ENCODE measurements around the gene CAMK2G. TPM values are rescaled to one million over a fixed set of nuclear protein-coding genes. Genes with fewer than 3 reads are reported as not detected.

The CAMK2G gene
- total RNA-seq, 1 experiment from 2014 or later: 179 TPM

DNA sequence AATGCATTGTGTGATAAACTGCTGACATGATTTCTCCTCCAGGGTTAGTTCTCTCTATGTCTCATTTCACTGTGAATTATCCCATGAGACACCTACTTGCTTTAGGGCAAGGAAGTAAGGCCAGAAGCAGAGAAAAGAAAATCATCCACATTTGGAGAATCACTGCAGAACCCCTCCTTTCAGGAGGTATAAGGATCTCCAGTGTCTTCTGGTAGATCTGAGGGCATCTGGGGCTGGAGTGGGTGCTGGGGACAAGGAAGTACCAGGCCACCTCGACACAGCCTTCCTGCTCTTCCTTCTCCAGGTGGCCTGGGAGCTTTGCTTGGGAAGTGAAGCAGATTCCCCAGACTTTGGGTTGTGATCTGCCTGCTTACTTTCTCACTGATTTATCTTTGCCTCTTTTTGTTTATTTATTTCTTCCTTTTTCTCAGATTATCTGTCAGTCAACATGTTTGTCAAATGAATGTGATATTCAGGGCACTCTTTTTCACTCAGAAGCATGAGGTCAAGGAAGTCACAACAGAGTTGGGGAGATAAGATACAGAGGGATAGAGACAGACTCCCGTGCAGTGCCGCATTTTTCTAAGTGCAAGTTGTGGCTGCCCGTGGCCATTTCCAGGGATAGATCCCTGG is 12.4 kb upstream of the CAMK2G start:
- TF ChIP-seq, protein P1, sequence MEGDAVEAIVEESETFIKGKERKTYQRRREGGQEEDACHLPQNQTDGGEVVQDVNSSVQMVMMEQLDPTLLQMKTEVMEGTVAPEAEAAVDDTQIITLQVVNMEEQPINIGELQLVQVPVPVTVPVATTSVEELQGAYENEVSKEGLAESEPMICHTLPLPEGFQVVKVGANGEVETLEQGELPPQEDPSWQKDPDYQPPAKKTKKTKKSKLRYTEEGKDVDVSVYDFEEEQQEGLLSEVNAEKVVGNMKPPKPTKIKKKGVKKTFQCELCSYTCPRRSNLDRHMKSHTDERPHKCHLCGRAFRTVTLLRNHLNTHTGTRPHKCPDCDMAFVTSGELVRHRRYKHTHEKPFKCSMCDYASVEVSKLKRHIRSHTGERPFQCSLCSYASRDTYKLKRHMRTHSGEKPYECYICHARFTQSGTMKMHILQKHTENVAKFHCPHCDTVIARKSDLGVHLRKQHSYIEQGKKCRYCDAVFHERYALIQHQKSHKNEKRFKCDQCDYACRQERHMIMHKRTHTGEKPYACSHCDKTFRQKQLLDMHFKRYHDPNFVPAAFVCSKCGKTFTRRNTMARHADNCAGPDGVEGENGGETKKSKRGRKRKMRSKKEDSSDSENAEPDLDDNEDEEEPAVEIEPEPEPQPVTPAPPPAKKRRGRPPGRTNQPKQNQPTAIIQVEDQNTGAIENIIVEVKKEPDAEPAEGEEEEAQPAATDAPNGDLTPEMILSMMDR (conservative IDR thresholded peaks at IDR 0.05; ENCODE audit: low read depth, low read length): no peak
- TF ChIP-seq EZH2 (IDR thresholded peaks at IDR 0.05; ENCODE audit: low read length, unreplicated experiment): no peak
- TF ChIP-seq EZH2phosphoT487 (IDR thresholded peaks at IDR 0.05; ENCODE audit: borderline replicate concordance, low read length): no peak
- Histone ChIP-seq H3K27ac (ENCODE audit: low read length) (peak overlapping the region; percentile 82), H3K4me1 (ENCODE audit: insufficient read depth, low read length) (peaks cover 60% of the 10 kb centered on the region), H3K9ac (ENCODE audit: low read length) (peak overlapping the region; percentile 77), H2AFZ (ENCODE audit: low read length) (peak overlapping the region; percentile 14), H3K9me3 (ENCODE audit: low read length) (no peaks in the 10 kb centered on the region), H3K4me3 (ENCODE audit: low read length) (peak overlapping the region; percentile 48), H3K79me2 (ENCODE audit: low read length) (no peaks in the 10 kb centered on the region), H3K9me2 (replicated peaks; ENCODE audit: low read length) (no peaks in the 10 kb centered on the region), H4K20me1 (ENCODE audit: low read length) (no peaks in the 10 kb centered on the region), H3K36me3 (ENCODE audit: low read depth, low read length) (no peaks in the 10 kb centered on the region), H3K27me3 (ENCODE audit: low read length) (no peaks in the 10 kb centered on the region), H3F3A (ENCODE audit: low read length, unreplicated experiment) (peaks cover 28% of the 10 kb centered on the region), H3K4me2 (ENCODE audit: low read length) (peak overlapping the region; percentile 76)
- DNase-seq (peak; percentile 79), ATAC-seq (peak; percentile 3)
- intact Hi-C loops (cut with micrococcal nuclease): loop anchor here (1.0 to 5.0 kb wide), 11 partner anchors 13 to 346 kb away; no protein-coding TSS in a partner anchor
- ChIA-PET CTCF (interaction anchor here (0.5 to 4.4 kb wide), 42 partner anchors 7 to 800 kb away, joined by 3 to 317 read pairs (median 6); partner anchors contain the start of genes PLAU and VCL), POLR2A (ENCODE audit: unreplicated experiment) (interaction anchor here (0.5 to 4.2 kb wide), 17 partner anchors 12 to 192 kb away, joined by 3 to 182 read pairs (median 5); partner anchors contain the start of genes PLAU and VCL)
- no TSS peak for BruUV-seq (replicated peaks)

DNA sequence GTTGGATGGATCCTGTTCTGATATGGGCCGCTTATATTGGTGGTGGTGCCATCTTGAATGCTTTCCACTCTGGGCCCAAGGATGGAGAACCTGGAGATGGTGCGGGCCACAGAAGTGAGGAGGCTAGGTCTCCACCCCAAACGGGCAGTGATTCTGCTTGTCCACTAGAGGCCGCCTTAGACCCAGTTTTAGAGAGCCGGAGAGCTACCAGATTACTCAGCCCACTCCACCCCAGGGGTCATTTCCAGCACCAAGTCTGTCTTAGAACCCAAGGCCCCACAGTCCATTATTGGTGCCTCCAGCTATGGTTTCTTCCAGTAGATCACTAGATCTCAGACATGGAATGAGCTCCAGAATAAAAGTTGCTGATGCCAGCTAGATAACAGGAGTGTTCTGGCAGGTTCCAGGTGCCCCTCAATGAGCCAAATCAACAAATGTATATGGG is 11.8 kb upstream of the CAMK2G start:
- Histone ChIP-seq H3K79me2 (ENCODE audit: low read length) (no peaks in the 10 kb centered on the region), H3K9me3 (ENCODE audit: low read length) (no peaks in the 10 kb centered on the region), H4K20me1 (ENCODE audit: low read length) (no peaks in the 10 kb centered on the region), H3K4me2 (ENCODE audit: low read length) (peak overlapping the region; percentile 76), H3K36me3 (ENCODE audit: low read depth, low read length) (no peaks in the 10 kb centered on the region), H3K27me3 (ENCODE audit: low read length) (no peaks in the 10 kb centered on the region), H3F3A (ENCODE audit: low read length, unreplicated experiment) (peaks cover 28% of the 10 kb centered on the region), H2AFZ (ENCODE audit: low read length) (peak overlapping the region; percentile 9; the same call in 1 of the 2 replicates), H3K27ac (ENCODE audit: low read length) (peak overlapping the region; percentile 82), H3K4me1 (ENCODE audit: insufficient read depth, low read length) (peaks cover 57% of the 10 kb centered on the region), H3K9ac (ENCODE audit: low read length) (peak overlapping the region; percentile 77), H3K9me2 (replicated peaks; ENCODE audit: low read length) (no peaks in the 10 kb centered on the region), H3K4me3 (ENCODE audit: low read length) (no peak overlapping the region)
- ATAC-seq (peak; percentile 49), DNase-seq (peak; percentile 100)
- intact Hi-C loops (cut with micrococcal nuclease): loop anchor here (1.0 to 5.0 kb wide), 8 partner anchors 55 to 346 kb away; no protein-coding TSS in a partner anchor
- POLR2A ChIA-PET (ENCODE audit: unreplicated experiment): interaction anchor here (0.5 to 4.2 kb wide), 9 partner anchors 22 to 193 kb away, joined by 3 to 182 read pairs (median 4); partner anchors contain the start of gene PLAU
- TF ChIP-seq, protein P1 (conservative IDR thresholded peaks at IDR 0.05; ENCODE audit: low read depth, low read length): no peak
- TF ChIP-seq EZH2 (IDR thresholded peaks at IDR 0.05; ENCODE audit: low read length, unreplicated experiment) (no peak), EZH2phosphoT487 (IDR thresholded peaks at IDR 0.05; ENCODE audit: borderline replicate concordance, low read length) (no peak)
- BruUV-seq (replicated peaks): no TSS peak
- CTCF ChIA-PET: interaction anchor here (0.5 to 4.4 kb wide), 33 partner anchors 8 to 290 kb away, joined by 3 to 317 read pairs (median 6); partner anchors contain the start of genes PLAU and VCL
